GM19035 (cell line): ENCODE results near the gene KDSR.

Experiments used
- ATAC-seq: cut with Tn5 transposase; IDR thresholded peaks from one replicate; pipeline ENCODE4 v1.9.1; 2021; ENCODE audit not compliant: unreplicated experiment

The KDSR gene

GRCh38 chr18:63284827-63285733 lies 81.9 kb downstream of the KDSR start:
- ATAC-seq, result peak; percentile 96

GRCh38 chr18:63284173-63284799 lies 82.7 kb downstream of the KDSR start:
- no peak for ATAC-seq

- ATAC-seq, result no peak
Measured at GRCh38 chr18:63283305-63284094, 83.5 kb downstream of the KDSR start.

- ATAC-seq, result no peak
Measured at GRCh38 chr18:63282793-63283192, 84.2 kb downstream of the KDSR start.
